GM19397 (cell line): ENCODE data around the gene LYPLA2.

Source experiments
- ATAC-seq: cut with Tn5 transposase; IDR thresholded peaks from one replicate; pipeline ENCODE4 v1.9.1; 2021; ENCODE audit warnings: mild to moderate bottlenecking, moderate library complexity; ENCODE audit not compliant: unreplicated experiment

Gene LYPLA2

GRCh38 chr1:23790696-23791515 lies at the start of gene LYPLA2:
LYPLA2 (plus strand) TSS chr1:23791145; CDS start chr1:23792683, 1,538 bp downstream.
- peak; percentile 73 for ATAC-seq

GRCh38 chr1:23741609-23742008 lies 49.3 kb upstream of the LYPLA2 start:
- no peak for ATAC-seq

- no peak for ATAC-seq
Observed at GRCh38 chr1:23742670-23743286, 48.2 kb upstream of the LYPLA2 start.

GRCh38 chr1:23743287-23744152 lies 47.4 kb upstream of the LYPLA2 start, which contains the start of gene ELOA:
ELOA (plus strand) TSS chr1:23743471; CDS start chr1:23743504, 33 bp downstream.
- ATAC-seq = peak; percentile 83

GRCh38 chr1:23745515-23745914 lies 45.4 kb upstream of the LYPLA2 start:
- no peak for ATAC-seq

GRCh38 chr1:23748016-23748415 lies 42.9 kb upstream of the LYPLA2 start:
- no peak for ATAC-seq

GRCh38 chr1:23751050-23751814 lies 39.7 kb upstream of the LYPLA2 start:
- no peak for ATAC-seq

GRCh38 chr1:23751815-23752200 lies 39.1 kb upstream of the LYPLA2 start:
- ATAC-seq = no peak

GRCh38 chr1:23752909-23753308 lies 38.0 kb upstream of the LYPLA2 start:
- no peak for ATAC-seq

GRCh38 chr1:23756676-23757075 lies 34.3 kb upstream of the LYPLA2 start:
- ATAC-seq = no peak

GRCh38 chr1:23757812-23758211 lies 33.1 kb upstream of the LYPLA2 start:
- no peak for ATAC-seq

GRCh38 chr1:23759277-23759676 lies 31.7 kb upstream of the LYPLA2 start:
- ATAC-seq = no peak

GRCh38 chr1:23763041-23763577 lies 27.8 kb upstream of the LYPLA2 start:
- no peak for ATAC-seq

GRCh38 chr1:23768733-23769132 lies 22.2 kb upstream of the LYPLA2 start:
- ATAC-seq = no peak

- no peak for ATAC-seq
Observed at GRCh38 chr1:23772049-23772853, 18.7 kb upstream of the LYPLA2 start.

GRCh38 chr1:23772854-23773242 lies 18.1 kb upstream of the LYPLA2 start:
- ATAC-seq = no peak

- ATAC-seq = no peak
Observed at GRCh38 chr1:23774174-23774880, 16.6 kb upstream of the LYPLA2 start.

- ATAC-seq = no peak
Observed at GRCh38 chr1:23776217-23776616, 14.7 kb upstream of the LYPLA2 start.
